Pulmonary artery endothelial cell (primary cell): ENCODE measurements around the gene TNPO1. TPM values are rescaled to one million over a fixed set of nuclear protein-coding genes. Genes with fewer than 3 reads are reported as not detected.
"Not testable (repeated sequence)": the region's sequence is repeated elsewhere in the genome, so short reads cannot be mapped to it uniquely, and the experiment has no call there.

Experiments
- DNase-seq: peaks from one replicate; pipeline ENCODE4 v3.0.0-alpha.2; 2011; ENCODE audit warnings: low read depth, low spot score
- total RNA-seq: library from RNA; depleted of rRNA; stranded (reverse); fragments of >200 nt; gene quantifications from 2 replicates; pipeline ENCODE4 v1.2.3, GENCODE V29; 2014

The TNPO1 gene
- total RNA-seq, 1 donor from 2014 or later, result 576 TPM

DNA sequence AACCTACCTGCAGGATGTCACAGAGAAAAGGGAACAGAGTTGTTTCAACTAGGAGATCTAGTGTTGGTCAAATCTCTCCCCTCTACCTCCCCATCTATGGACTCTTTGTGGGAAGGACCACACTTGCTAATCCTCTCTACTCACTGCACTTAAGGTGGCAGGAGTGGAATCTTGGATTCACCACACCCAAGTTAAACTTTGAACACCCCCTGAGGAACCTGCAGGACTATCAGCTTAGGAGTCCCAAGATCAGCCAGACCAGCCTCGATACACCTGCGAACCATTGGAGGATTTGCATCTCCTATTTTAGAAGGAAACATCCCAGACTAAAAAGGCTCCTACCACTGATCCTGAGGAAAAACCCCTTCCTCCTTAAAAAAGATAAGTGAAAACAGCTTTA is 116.2 kb downstream of the TNPO1 start:
- not testable (repeated sequence) for DNase-seq

DNA sequence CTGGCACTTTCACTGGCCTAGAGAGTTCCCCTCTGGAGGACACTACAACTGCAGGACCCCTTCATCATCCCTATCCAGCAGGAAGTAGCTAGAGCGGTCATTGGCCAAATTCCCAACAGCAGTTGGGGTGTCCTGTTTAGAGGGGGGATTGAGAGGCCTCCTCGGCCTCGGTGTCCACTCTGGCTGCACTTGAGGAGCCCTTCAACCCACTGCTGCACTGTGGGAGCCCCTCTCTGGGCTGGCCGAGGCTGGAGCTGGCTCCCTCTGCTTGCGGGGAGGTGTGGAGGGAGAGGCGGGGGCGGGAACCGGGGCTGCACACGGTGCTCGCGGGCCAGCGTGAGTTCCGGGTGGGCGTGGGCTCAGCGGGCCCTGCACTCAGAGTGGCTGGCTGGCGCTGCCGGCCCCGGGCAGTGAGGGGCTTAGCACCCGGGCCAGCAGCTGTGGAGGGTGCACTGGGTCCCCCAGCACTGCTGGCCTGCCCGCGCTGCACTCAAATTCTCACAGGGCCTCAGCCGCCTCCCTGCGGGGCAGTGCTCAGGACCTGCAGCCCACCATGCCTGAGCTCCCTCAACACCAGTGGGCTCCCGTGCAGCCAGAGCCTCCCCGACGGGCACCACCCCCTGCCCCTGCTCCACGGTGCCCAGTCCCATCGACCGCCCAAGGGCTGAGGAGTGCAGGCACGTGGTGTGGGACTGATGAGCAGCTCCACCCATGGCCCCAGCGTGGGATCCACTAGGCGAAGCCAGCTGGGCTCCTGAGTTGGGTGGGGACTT is 118.7 kb downstream of the TNPO1 start:
- not testable (repeated sequence) for DNase-seq

DNA sequence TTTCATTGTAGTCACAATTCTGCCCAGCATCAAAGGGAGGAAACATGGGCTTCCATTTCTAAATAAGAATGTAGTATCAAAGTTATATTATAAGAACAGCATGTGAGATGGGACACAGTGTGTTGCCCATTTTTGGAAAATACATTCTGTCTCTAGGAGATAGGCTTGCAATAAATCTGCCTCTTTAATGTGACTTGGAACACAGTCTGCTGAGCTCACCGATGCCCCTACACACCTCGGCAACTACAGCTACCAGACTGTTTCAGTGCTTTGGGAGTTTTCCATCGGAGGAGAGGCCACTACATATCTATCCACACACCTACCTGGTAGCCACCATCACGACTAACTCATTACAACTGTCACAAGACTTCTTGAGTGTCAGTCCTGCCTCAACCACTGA is 120.4 kb downstream of the TNPO1 start:
- DNase-seq, result no peak

DNA sequence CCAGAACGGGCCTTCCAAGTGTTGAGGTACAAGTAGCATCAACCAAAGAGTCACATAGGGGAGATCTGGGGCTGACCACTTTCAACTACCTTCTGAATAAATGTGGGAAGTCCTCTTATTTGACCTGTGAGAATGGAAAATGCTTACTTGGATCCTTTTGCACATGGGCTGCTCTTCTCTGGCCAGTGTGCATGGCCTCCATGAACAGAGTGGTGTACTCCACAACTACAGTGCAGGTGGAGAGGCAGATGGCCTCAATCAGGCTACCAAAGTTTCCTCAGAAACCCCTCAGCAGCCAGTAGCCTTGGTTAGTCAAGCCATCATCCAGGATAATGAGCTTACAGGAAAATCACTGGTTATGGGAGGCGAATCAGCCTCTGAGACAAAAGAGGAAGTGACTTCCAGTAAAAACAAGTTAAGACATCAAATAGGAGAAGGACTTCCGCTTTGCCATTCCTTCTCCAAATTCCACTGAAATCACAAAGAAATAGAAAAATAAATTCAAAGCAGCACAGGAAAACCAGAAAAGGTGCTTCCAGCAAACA is 121.1 kb downstream of the TNPO1 start:
- peak; percentile 11 for DNase-seq

DNA sequence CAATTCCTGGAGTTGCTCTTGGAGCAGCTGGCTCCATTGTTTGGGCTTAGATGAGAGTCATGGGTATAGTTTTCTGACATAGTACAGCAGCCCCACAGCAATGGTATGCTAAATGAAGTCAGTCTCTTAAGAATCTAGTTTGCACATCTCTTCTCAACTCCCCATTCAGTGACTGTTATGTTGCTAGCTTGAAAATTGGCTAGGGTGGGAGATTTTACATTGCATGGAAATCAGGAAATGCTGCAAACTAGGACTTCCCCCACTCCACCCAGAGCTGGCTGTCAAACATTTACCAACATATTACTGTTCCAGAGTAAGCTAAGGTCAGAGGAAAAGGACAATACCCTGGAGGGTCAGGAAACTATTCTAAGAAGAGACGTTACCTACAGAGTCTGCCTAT is 121.7 kb downstream of the TNPO1 start:
- no peak for DNase-seq

DNA sequence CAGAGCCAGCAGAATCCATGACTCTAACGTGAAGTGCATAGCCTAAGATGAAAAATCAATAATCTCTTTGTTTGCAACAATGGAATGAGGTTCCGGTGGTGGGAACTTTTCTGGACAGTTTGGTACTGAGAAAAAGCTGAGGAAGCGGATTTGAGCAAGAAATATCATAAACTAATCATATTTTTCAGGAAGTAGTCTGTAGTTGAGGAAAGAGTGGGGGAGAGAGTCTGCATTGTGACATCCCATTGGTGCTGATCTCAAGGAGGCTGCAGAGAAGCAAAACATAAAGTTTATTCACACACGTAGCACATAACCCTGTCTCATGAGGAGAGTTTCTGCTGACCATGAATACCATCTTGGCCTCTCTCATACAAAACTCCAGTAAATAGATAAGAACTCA is 123.6 kb downstream of the TNPO1 start:
- no peak for DNase-seq

DNA sequence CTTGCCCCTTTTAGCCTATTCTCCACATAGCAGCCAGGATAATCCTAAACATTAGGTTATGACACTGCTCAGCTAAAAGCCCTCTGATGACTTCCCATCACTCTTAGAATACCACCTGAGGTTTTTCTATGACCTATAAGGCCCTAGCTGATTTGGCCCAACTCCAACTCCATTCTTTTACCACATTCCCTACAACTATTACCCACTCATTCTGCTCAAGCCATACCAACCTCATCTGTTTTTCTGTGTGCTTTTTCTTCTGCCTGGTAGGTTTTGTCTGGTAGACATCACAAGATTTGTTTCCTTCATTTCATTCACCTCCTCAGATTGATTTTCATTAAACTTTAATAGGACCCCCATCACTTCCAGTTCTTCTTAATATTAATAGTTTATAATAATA is 126.8 kb downstream of the TNPO1 start:
- DNase-seq, result no peak

DNA sequence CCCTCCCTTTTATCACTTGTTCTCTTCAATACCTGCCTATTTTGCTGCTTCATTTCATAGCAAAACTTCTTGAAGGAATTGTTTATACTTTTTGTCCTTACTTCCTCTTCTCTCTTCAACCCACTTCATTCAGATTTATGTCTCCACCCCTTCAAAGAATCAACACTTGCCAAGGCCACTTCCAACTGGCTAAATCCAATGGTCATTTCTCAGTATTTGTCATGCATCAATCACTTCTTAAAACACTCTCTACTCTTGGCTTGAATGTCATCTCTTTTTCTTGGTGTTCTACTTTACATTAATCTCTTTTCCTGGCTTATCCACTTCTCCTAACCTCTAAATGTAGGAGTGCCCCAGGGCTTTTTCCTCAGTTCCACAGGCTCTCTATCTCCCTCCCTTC is 131.0 kb downstream of the TNPO1 start:
- no peak for DNase-seq

DNA sequence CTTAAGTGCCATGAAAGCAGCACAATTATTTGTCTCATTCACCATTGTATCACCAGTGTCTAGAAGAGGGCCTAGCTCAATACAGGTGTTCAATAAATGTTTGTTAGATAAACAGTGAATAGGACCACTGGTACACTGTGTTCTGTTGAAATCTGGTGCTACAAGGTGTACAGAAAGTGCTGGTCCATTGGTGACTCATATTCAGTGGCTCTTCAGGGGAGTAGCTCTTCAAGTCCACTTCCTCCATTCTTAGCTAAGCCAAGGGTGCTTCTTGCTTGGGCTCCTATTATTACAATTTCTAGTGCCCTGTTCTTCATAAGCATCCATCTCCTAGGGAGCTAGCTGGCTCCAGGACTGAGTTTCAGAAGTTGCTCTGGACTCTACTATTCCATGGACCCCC is 133.0 kb downstream of the TNPO1 start:
- no peak for DNase-seq

DNA sequence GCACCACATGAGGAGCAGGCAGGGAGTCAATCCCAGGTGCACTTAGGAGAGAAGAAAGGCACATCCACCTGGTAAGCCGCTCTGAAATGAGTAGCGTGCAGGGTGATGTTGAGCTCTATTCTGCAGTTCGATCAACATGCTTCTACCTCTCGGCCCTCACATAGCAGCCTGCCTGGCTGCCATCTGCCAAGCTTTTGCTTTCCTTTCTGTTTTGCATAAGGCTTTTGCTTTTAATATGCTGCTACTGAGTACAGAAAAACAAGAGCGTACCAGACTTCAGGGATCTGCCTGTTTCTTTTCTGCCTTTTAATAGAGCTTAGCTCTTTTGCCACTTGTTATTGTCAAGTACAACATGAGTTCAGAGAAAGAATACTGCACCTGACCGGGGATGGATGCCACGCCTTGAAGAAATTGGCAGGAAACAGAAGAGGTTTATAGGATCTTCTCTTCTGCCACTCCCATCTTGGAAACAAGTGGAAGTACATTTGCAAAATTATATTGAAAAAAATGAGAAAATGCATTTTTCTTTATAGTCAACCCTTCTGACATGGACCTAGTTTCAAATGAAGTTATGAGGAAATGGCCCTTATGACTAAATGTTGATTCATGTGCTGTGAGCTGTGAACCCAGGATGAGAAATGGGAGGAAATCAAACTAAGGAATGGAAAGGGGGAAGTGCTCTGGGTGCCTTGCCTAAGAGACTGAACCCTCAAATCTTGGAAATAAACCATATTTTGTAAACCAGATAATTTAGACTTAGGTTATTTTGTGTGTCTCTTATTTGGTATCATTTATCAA is 135.4 kb downstream of the TNPO1 start:
- no peak for DNase-seq

DNA sequence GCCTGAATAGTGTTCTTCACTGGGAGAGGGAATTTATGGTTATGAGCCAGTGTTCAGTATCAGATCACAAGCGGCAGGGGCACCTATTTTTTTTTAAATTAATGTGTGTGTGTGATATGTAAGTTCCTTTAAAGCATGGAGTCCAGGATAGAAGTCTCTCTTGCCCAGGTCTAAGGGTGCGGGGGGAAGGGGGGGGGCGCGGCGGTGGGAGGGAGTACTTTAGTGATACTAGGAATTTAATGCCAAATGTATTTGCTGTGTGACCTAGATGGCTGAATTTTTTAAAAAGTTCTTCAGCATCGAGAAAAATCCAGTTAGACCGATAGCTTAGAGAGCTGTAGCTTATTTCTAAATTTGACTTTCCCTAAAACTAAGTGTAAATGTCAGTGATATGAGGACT is 137.9 kb downstream of the TNPO1 start:
- no peak for DNase-seq

DNA sequence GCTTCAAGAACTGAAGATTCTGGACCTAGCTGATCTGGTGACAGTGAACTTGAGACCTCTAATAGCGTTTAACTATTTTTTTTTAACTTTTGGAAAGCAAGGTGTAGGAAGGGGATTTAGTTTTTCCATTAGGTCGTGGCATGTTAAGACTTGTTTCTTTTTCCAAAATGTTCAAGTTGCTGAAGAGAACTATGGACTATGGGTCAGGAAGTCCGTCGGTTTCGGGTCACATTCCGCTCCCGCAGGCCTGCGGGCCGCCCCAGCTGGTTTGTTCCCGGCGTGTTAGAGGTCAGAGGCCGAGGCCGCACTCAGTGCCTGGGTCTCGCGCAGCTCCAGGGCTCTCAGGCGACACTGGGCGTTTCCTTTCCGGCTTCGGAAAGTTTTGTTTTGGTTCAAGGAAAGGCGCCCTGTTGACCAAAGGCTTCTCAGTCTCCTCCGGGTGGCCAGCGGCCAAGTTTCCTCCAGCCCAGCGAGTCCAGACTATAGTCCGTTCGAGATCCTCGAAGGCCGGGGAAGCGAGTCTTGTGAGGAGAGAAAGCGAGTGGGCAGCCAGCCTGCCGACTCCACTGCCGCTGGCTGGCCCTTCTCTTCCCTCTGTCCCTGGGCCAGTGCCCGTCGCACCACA is 138.8 kb downstream of the TNPO1 start:
- DNase-seq, result peak; percentile 27

DNA sequence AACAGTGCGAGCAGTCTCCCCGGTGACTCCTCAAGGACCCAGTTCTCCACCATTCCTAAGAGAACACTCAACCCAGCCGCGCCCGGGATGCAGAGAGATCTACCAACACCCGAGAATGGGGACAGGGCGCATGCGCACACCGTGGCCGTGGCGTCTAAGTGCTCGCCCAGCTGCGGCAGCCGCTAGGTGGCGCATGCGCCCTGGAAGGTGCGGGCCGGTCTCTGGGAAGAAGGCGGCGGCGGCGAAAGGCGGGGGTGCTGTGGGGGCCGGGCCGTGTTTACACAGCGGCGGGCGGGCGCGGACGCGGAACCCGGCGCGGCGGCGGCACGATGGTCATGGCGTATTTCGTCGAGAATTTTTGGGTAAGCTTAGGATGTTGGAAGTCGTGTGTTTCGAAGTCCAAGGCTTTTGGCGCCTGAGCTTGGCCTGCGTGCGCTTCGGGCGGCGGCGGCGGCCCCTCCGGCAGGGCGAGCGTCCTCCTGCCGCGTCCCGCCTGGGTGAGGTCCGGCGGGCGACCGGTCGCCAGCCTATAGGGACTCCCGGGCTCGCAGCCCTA is 139.4 kb downstream of the TNPO1 start, which contains the start of gene FCHO2:
FCHO2 (plus strand) TSS at position 274 of the 556 bp plus-strand sequence; CDS start at position 330, 56 bp downstream.
- DNase-seq, result peak; percentile 77

DNA sequence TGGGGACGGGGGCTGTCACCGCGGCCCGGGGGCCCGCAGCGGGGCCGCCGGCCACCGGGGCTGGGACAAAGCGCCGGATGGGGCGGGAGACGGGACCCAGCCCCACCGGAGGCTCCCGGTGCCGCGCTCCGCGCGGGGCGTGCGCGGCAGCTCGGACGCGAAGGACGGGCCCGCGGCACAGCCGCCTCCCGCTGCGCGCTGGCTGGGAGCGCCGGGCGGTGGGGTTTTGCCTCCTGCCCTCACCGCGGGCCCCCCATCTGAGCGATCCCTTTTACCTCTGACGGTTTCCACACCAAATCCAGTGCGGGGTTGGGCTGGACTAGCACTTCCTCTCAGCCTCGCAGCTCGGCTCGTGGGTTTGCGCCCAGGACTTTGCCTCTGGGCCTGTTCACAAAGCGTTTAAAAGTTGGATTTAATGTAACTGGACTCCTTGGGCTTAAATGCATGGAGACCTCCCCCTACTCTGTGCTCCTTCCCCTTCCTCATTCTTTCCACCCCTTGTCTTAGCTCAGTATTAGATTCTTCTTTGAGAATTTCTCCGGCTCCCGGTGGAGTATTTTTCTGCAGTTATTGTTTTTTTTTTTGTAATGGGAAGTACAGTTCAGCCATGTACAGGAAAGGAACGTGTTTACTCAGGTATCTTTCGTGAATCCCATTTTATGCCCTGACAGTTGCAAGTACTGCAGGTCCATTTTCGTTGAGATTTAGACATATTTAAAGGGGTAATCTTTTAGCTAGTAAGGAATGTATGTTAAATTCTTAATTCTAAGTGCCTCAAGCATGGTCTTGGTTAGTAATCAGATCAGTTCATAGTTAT is 140.1 kb downstream of the TNPO1 start:
- DNase-seq, result no peak

DNA sequence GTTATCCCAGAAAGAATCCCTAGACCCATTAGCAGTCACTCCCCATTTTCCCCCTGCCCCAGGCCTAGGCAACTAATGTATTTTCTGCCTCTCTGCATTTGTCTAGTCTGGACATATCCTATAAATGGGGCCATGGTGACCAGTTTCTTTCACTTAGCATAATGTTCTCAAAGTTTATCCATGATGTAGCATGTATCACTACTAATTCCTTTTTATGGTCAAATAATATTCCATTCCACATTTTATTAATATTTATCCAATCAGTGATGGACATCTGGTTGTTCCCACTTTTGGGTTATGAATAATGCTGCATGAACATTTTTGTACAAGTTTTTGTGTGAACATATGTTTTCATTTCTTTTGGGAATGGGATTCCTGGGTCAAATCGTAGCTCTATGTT is 140.9 kb downstream of the TNPO1 start:
- no peak for DNase-seq

DNA sequence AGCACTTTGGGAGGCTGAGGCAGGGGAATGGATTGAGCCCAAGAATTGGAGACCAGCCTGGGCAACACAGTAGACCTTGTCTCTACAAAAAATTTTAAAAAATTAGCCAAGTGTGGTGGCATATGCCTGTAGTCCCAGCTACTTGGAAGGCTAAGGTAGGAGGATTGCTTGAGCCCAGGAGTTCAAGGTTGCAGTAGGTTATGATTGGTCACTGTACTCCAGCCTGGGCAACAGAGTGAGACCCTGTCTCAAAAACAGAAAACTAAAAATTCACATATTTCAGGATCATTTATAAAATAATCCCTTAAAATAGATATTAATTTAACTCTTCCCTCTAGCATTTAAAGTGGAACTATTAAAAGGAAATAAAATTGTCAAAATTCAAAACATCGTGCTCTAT is 142.8 kb downstream of the TNPO1 start:
- no peak for DNase-seq

Other genes with a start within 250 kb of the TNPO1 start
- 20.4 and 20.5 TPM in 2 replicates for gene FCHO2, start 139.4 kb downstream of the TNPO1 start, total RNA-seq